ENCODE measurements around the gene CLASP2. TPM values are rescaled to one million over a fixed set of nuclear protein-coding genes. Genes with fewer than 3 reads are reported as not detected.
A peak's percentile ranks its signal among the peaks of the same experiment; 100 is the strongest.
"Not testable (repeated sequence)": the region's sequence is repeated elsewhere in the genome, so short reads cannot be mapped to it uniquely, and the experiment has no call there.

The CLASP2 gene
- total RNA-seq, 1 donor from 2014 or later, result 59.5 TPM

DNA sequence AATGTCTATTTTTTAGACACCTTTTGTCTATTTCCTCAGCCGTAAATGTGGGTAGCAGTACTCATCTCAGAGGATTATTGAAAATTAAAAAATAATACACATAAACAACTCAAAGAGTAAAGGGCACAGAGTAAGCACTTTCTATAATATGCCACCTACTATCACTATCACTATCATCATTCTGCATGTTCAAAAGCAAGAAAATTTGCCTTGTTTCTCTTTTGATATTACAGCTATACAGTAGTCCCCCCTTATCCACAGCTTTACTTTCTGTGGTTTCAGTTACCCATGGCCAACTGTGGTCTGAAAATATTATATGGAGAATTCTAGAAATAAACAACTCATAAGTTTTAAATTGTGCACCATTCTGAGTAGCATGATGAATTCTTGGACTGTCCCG, 27.7 kb downstream of the CLASP2 start:
- no peak for DNase-seq (ENCODE audit: low read depth, low spot score)

DNA sequence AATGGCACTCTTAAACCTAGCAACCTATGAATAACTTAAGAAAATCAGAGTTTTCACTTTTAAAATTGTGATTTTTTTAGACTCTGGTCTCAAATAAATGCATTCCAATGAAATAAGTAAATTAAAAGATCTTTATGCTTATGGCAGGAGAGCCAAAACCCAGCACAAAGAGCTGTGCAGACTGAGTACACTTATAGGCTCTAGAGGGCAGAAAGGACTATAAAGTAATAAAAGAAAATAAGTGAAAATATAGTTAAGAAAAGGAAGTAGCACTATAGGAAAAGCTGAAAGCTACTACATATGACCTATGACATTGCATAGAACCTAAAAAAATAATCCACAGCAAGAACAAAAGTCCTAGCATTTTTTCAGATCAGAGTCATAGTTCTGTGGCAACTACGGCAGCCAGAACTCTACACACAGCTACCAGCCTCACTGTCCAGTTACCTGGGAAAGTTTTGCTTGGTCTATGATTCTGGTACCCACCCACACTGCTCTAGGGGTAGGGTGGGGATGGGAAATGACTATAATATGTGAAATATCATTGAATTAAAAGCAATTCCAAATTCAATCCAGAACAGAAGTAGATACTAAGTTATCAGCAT, 30.5 kb downstream of the CLASP2 start:
- DNase-seq (ENCODE audit: low read depth, low spot score), result no peak

DNA sequence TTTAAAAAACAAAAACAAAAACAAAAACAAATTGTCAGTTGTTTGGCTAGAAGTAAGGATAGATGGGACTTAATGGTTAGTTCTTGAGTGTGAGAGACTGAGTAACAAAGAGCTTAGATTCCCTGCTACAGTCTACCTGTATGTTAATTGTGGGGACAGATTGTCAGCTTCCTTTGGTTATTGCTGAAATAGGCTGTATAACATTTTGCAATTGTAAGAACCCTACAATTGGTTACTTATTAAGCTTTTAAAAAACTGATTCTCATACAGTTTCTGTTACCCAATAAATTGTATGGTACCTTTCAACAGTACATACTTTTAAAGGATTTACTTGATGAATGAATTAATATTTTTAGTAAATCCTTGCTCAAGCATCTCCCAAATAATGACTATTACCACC, 35.3 kb downstream of the CLASP2 start:
- DNase-seq (ENCODE audit: low read depth, low spot score), result no peak

DNA sequence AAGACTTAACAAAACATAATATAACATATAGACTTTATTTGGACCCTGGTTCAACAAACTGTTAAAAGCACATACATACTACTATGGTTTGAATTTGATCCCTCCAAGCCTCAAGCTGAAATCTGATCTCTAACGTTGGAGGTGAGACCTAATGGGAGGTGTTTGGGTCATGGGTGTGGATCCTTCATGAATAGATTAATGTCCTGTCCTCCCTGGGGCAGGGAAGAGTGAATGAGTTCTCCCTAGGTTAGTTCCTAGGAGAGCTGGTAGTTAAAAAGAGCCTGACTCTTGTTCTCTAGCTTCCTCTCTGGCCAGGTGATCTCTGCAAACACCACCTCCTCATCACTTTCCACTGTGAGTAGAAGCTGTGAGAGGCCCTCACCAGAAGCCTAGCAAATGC, 36.4 kb downstream of the CLASP2 start:
- no peak for DNase-seq (ENCODE audit: low read depth, low spot score)

- DNase-seq (ENCODE audit: low read depth, low spot score), result no peak
Observed at GRCh38 chr3:33678073-33678472, 40.0 kb downstream of the CLASP2 start.

DNA sequence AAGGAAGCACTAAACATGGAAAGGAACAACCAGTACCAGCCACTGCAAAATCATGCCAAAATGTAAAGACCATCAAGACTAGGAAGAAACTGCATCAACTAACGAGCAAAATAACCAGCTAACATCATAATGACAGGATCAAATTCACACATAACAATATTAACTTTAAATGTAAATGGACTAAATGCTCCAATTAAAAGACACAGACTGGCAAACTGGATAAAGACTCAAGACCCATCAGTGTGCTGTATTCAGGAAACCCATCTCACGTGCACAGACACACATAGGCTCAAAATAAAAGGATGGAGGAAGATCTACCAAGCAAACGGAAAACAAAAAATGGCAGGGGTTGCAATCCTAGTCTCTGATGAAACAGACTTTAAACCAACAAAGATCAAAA, 44.6 kb downstream of the CLASP2 start:
- not testable (repeated sequence) for DNase-seq (ENCODE audit: low read depth, low spot score)

- DNase-seq (ENCODE audit: low read depth, low spot score), result no peak
Observed at GRCh38 chr3:33668618-33669017, 49.4 kb downstream of the CLASP2 start.

GRCh38 chr3:33665294-33665693, 52.8 kb downstream of the CLASP2 start:
- DNase-seq (ENCODE audit: low read depth, low spot score), result no peak

DNA sequence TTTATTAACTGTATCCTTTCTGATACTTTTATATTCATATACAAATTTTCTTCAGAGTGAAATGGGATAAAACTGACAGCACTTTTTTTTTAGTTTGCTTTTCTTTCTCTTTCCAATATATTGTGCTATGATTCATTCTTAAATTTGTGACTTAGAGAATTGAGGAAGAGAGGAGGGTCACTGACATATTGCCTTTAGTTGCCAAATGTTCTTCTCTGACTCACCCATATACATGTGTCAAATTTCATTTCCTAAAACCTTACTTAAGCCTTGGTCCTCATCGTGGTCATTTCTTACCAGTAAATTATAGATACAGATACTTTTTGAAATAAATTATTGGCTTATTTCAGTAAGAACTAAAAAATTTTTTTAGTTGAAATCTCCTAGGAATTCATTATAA, 53.9 kb downstream of the CLASP2 start:
- DNase-seq (ENCODE audit: low read depth, low spot score), result peak; percentile 15

DNA sequence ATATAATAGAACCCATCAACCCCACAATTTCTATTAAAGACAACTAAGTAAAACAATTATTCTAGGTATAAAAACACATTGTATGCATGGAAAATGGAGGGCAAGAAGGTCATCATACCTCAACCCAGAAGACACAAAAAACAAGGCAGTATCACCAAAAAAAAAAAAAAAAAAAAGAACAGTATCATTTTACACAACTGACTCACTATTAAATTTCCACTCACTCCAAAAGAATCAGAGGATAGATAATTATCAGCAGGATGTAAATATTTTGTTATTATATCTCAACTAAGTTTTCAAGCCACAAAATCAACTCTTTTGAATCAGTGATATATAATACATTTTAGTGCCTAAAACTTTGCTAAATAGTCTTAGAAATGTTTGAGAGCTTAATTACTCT, 55.0 kb downstream of the CLASP2 start:
- DNase-seq (ENCODE audit: low read depth, low spot score), result no peak

GRCh38 chr3:33659856-33660434, 58.1 kb downstream of the CLASP2 start:
- DNase-seq (ENCODE audit: low read depth, low spot score), result no peak

GRCh38 chr3:33658991-33659848, 58.8 kb downstream of the CLASP2 start:
- DNase-seq (ENCODE audit: low read depth, low spot score), result peak; percentile 27

DNA sequence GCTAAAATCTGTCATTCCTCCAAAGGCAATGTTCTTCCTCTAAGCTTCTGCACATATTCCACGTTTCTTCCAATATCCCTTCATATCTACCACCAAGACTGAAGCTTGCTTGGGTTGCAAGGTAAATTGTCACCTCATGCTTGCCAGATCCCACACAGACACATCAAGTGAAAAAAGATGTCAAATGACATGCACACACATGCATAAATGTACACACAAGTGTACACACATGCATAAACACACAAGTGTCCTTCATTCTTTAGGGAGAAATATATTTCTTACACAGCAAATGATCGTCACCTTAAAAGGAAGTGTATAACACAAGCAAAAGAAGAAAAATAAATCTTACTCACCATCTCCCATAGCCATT, 59.4 kb downstream of the CLASP2 start:
- DNase-seq (ENCODE audit: low read depth, low spot score), result no peak

DNA sequence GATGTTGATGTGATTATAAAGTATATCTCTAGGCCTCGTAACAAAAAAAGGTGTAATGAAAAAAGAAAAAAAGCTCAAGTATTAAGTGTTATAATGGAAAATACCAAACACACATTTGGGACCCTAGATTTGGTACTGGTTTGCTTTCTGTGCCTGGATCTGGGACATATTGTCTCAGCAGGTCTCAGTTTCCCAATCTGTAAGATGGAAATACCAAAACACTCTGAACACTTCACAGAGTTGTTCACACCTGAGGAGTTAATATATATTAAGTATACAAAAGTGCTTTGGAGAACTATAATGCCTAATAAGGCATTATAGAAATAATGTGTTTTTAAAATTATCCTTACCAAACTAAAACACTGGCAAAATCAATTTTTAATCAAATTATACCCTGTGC, 60.0 kb downstream of the CLASP2 start:
- no peak for DNase-seq (ENCODE audit: low read depth, low spot score)

DNA sequence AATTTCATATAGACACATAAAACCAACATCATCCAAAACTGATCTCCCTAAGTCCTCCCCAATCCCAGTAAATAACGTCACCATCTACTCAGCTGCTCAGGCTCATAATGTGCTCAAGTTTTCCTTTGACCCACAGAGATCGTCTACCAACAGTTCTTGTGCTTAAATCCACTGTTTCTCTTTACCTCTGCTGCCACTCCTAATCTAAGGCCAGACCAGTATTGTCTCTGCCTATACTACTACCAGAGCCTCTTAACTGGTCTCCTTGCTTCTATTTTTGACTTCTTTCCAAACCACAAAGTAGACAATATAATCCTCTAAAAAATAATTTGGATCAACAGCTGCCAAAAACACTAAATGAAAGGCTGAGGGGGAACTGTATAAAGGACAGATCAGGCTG, 65.3 kb downstream of the CLASP2 start:
- DNase-seq (ENCODE audit: low read depth, low spot score), result no peak

- DNase-seq (ENCODE audit: low read depth, low spot score), result not testable (repeated sequence)
Observed at GRCh38 chr3:33651101-33651500, 67.0 kb downstream of the CLASP2 start.

DNA sequence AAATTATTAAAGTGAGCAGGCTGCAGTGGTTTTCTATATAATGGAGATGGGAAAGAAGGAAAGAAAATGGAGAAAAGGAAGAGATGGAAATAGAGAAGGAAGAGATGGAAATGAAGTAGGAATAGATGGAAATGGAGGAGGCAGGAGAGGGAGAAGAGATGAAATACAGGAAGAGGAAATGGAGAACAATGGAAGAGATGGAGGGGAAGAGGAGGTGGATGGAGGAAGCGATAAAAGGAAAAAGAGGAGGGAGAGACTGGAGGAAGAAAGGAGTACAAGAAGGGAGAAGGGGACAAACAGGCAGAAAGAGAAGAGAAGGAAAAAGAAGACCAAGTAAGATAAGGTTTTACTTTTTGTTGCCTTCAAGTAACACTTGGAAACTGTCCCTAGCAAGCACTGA, 67.6 kb downstream of the CLASP2 start:
- no peak for DNase-seq (ENCODE audit: low read depth, low spot score)

GRCh38 chr3:33648793-33649192, 69.3 kb downstream of the CLASP2 start:
- no peak for DNase-seq (ENCODE audit: low read depth, low spot score)

DNA sequence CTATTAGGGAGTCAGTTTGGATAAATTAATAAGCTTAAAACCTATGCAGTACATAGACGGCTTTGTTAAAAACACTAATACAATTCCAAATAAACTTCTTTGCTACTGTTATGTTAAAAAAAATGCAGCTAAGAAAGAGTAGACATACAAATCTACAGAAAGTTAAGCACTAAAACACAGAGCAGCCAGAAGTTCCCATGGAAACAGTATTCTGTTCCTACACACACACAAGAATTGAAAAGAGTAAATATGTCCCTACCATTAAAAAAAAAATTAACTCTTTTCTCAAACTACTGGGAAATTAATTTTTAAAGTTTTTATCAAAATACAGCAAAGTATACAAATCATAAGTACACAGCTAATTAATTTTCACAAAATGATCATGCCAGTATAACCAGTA, 71.6 kb downstream of the CLASP2 start:
- DNase-seq (ENCODE audit: low read depth, low spot score), result no peak

DNA sequence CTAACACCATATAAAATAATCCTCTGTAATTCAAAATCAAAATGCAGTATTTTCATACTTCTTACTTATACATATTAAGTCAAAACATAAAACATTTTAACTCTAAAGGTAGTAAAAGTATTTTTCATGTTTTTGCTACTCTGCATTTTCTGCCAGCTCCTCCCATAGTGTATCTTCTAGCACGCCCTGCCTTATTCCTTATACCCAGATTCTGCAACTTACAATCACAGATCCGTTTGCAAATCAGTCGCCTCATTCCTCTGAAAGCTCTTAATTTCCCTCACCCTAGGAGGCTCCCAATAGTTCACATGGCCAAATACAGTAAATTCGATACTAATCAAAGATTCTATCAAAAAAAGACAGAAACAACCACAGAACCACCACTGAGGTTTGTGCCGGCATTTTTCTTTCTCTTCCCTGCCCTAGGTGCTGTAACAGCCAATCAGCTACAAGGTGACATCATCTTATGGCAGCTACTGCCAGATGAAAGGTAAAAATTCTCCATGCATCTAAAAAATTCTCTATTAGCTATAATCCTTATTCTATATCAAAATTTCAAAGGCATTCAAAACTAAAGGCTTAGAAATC, 72.9 kb downstream of the CLASP2 start:
- no peak for DNase-seq (ENCODE audit: low read depth, low spot score)

DNA sequence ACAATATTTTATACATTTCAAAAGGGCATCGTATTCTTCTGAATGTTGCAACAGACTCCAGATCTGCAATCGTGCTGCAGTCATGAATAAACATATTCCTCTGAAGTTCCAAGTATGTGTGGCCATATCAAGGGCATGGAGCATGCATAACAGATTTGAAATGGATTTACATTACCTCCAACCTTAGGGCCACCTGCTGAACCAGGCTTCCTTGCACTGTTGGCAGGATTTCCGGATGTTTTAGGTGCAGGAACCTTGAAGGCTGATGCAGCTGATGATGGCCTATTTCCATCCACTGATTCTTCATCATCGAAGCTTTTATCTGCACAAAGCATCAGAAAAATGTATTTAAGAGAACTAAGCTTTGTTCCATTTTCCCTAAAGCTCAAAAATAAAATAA, 73.5 kb downstream of the CLASP2 start:
- no peak for DNase-seq (ENCODE audit: low read depth, low spot score)

- DNase-seq (ENCODE audit: low read depth, low spot score), result no peak
Observed at GRCh38 chr3:33642806-33643205, 75.2 kb downstream of the CLASP2 start.

Measured in pulmonary artery endothelial cell (primary cell).